ENCODE measurements around the gene ABCD4. TPM values are rescaled to one million over a fixed set of nuclear protein-coding genes. Genes with fewer than 3 reads are reported as not detected.

The ABCD4 gene
- total RNA-seq, 2 experiments from 2014 or later = 46.6 to 74.7 TPM

GRCh38 chr14:74286736-74287135, 16.0 kb downstream of the ABCD4 start:
- Histone ChIP-seq H4K20me1 (ENCODE audit: insufficient read depth, low read length) (no peaks in the 10 kb centered on the region), H2AFZ (ENCODE audit: low read length) (no peak overlapping the region), H3K9me3 (ENCODE audit: low read length) (no peaks in the 10 kb centered on the region), H3K4me2 (ENCODE audit: low read length) (no peak overlapping the region), H3K9me2 (ENCODE audit: insufficient read depth, low read length) (no peaks in the 10 kb centered on the region), H3K36me3 (ENCODE audit: insufficient read depth, low read length) (peaks cover 57% of the 10 kb centered on the region), H3K27ac (ENCODE audit: low read depth, low read length, poor library complexity, severe bottlenecking) (no peak overlapping the region), H3K4me1 (ENCODE audit: insufficient read depth, low read length, poor library complexity, severe bottlenecking) (no peaks in the 10 kb centered on the region), H3K79me2 (ENCODE audit: insufficient read depth, low read depth, low read length) (no peaks in the 10 kb centered on the region), H3K4me3 (ENCODE audit: low read depth, low read length, poor library complexity, severe bottlenecking) (no peak overlapping the region)
- BruUV-seq (replicated peaks) = no TSS peak
- intact Hi-C loops (cut with micrococcal nuclease; ENCODE audit: unreplicated experiment) = no loop called here
- ChIA-PET CTCF (ENCODE audit: unreplicated experiment) (no interaction called here), POLR2A (no interaction called here)
- TF ChIP-seq EZH2phosphoT487 (IDR thresholded peaks at IDR 0.05; ENCODE audit: borderline replicate concordance, low read depth, low read length) (no peak), CTCF (conservative IDR thresholded peaks at IDR 0.05; ENCODE audit: low read length) (no peak)
- DNase-seq (ENCODE audit: low spot score) = no peak

GRCh38 chr14:74281069-74281468, 21.7 kb downstream of the ABCD4 start:
- no TSS peak for BruUV-seq (replicated peaks)
- POLR2A ChIA-PET = interaction anchor here (0.8 to 0.9 kb wide), 2 partner anchors 34 to 306 kb away, joined by 3 to 6 read pairs; no protein-coding TSS in a partner anchor
- Histone ChIP-seq H3K4me3 (ENCODE audit: low read depth, low read length, poor library complexity, severe bottlenecking) (no peak overlapping the region), H3K79me2 (ENCODE audit: insufficient read depth, low read depth, low read length) (no peaks in the 10 kb centered on the region), H3K9me3 (ENCODE audit: low read length) (no peaks in the 10 kb centered on the region), H3K4me1 (ENCODE audit: insufficient read depth, low read length, poor library complexity, severe bottlenecking) (no peaks in the 10 kb centered on the region), H3K36me3 (ENCODE audit: insufficient read depth, low read length) (peaks cover 24% of the 10 kb centered on the region), H3K4me2 (ENCODE audit: low read length) (no peak overlapping the region), H3K27ac (ENCODE audit: low read depth, low read length, poor library complexity, severe bottlenecking) (no peak overlapping the region), H3K9me2 (ENCODE audit: insufficient read depth, low read length) (no peaks in the 10 kb centered on the region), H2AFZ (ENCODE audit: low read length) (no peak overlapping the region), H4K20me1 (ENCODE audit: insufficient read depth, low read length) (no peaks in the 10 kb centered on the region)
- TF ChIP-seq CTCF (conservative IDR thresholded peaks at IDR 0.05; ENCODE audit: low read length) (no peak), EZH2phosphoT487 (IDR thresholded peaks at IDR 0.05; ENCODE audit: borderline replicate concordance, low read depth, low read length) (no peak)
- intact Hi-C loops (cut with micrococcal nuclease; ENCODE audit: unreplicated experiment) = no loop called here
- DNase-seq (ENCODE audit: low spot score) = no peak
- CTCF ChIA-PET (ENCODE audit: unreplicated experiment) = interaction anchor here (0.6 to 1.2 kb wide), 2 partner anchors 12 to 198 kb away, joined by 3 to 4 read pairs; no protein-coding TSS in a partner anchor

- no TSS peak for BruUV-seq (replicated peaks)
- H3K36me3 ChIP-seq (ENCODE audit: insufficient read depth, low read length) = peaks cover 1% of the 10 kb centered on the region
- H3K27ac ChIP-seq (ENCODE audit: low read depth, low read length, poor library complexity, severe bottlenecking) = no peak overlapping the region
- H3K9me3 ChIP-seq (ENCODE audit: low read length) = no peaks in the 10 kb centered on the region
- intact Hi-C loops (cut with micrococcal nuclease; ENCODE audit: unreplicated experiment) = no loop called here
- H3K79me2 ChIP-seq (ENCODE audit: insufficient read depth, low read depth, low read length) = no peaks in the 10 kb centered on the region
- no peak for DNase-seq (ENCODE audit: low spot score)
- no peaks in the 10 kb centered on the region for H4K20me1 ChIP-seq (ENCODE audit: insufficient read depth, low read length)
- no peak overlapping the region for H3K4me2 ChIP-seq (ENCODE audit: low read length)
- CTCF ChIA-PET (ENCODE audit: unreplicated experiment) = no interaction called here
- TF ChIP-seq CTCF (conservative IDR thresholded peaks at IDR 0.05; ENCODE audit: low read length) (no peak), EZH2phosphoT487 (IDR thresholded peaks at IDR 0.05; ENCODE audit: borderline replicate concordance, low read depth, low read length) (no peak)
- POLR2A ChIA-PET = no interaction called here
- no peak overlapping the region for H2AFZ ChIP-seq (ENCODE audit: low read length)
- H3K9me2 ChIP-seq (ENCODE audit: insufficient read depth, low read length) = no peaks in the 10 kb centered on the region
- H3K4me3 ChIP-seq (ENCODE audit: low read depth, low read length, poor library complexity, severe bottlenecking) = no peak overlapping the region
- H3K4me1 ChIP-seq (ENCODE audit: insufficient read depth, low read length, poor library complexity, severe bottlenecking) = no peaks in the 10 kb centered on the region
Observed at GRCh38 chr14:74278080-74278479, 24.7 kb downstream of the ABCD4 start.

All from OCI-LY7 (cell line).